Right hindlimb (tissue), 1 donor: ENCODE data around the gene UBE2G1.

Experiments
- DNase-seq: peaks from one replicate; pipeline ENCODE4 v3.0.0-alpha.2; 2018

The UBE2G1 gene

GRCh38 chr17:4333041-4333440 is 33.4 kb downstream of the UBE2G1 start:
- DNase-seq = no peak

GRCh38 chr17:4332296-4332970 is 34.0 kb downstream of the UBE2G1 start:
- no peak for DNase-seq

- DNase-seq = no peak
Observed at GRCh38 chr17:4331614-4332013, 34.9 kb downstream of the UBE2G1 start.

- DNase-seq = no peak
Observed at GRCh38 chr17:4329838-4330237, 36.6 kb downstream of the UBE2G1 start.

- no peak for DNase-seq
Observed at GRCh38 chr17:4327606-4328005, 38.9 kb downstream of the UBE2G1 start.

GRCh38 chr17:4326608-4327007 is 39.9 kb downstream of the UBE2G1 start:
- DNase-seq = no peak

GRCh38 chr17:4326112-4326511 is 40.4 kb downstream of the UBE2G1 start:
- no peak for DNase-seq

- DNase-seq = no peak
Observed at GRCh38 chr17:4324463-4324862, 42.0 kb downstream of the UBE2G1 start.

GRCh38 chr17:4319221-4319620 is 47.3 kb downstream of the UBE2G1 start:
- no peak for DNase-seq

- no peak for DNase-seq
Observed at GRCh38 chr17:4318596-4318995, 47.9 kb downstream of the UBE2G1 start.

GRCh38 chr17:4318186-4318585 is 48.3 kb downstream of the UBE2G1 start:
- no peak for DNase-seq

GRCh38 chr17:4317610-4318009 is 48.9 kb downstream of the UBE2G1 start:
- DNase-seq = no peak

- no peak for DNase-seq
Observed at GRCh38 chr17:4316648-4317047, 49.8 kb downstream of the UBE2G1 start.

GRCh38 chr17:4314618-4315017 is 51.9 kb downstream of the UBE2G1 start:
- no peak for DNase-seq

- DNase-seq = no peak
Observed at GRCh38 chr17:4314179-4314578, 52.3 kb downstream of the UBE2G1 start.

- no peak for DNase-seq
Observed at GRCh38 chr17:4313221-4314114, 53.0 kb downstream of the UBE2G1 start.

GRCh38 chr17:4310354-4311060 is 56.0 kb downstream of the UBE2G1 start:
- no peak for DNase-seq

- no peak for DNase-seq
Observed at GRCh38 chr17:4309897-4310296, 56.6 kb downstream of the UBE2G1 start.

GRCh38 chr17:4307179-4307930 is 59.1 kb downstream of the UBE2G1 start:
- DNase-seq = no peak

GRCh38 chr17:4305224-4305623 is 61.3 kb downstream of the UBE2G1 start:
- DNase-seq = no peak

- DNase-seq = no peak
Observed at GRCh38 chr17:4304417-4305027, 62.0 kb downstream of the UBE2G1 start.

GRCh38 chr17:4301066-4301465 is 65.4 kb downstream of the UBE2G1 start:
- no peak for DNase-seq
